C4-2B (cell line): ENCODE measurements around the gene DBH.

ENCODE experiments used
- CTCF ChIP-seq: fragments of 450-650 bp; conservative IDR thresholded peaks from 2 replicates; pipeline ENCODE4 v1.5.1; 2017; ENCODE audit warnings: mild to moderate bottlenecking
- ZFX ChIP-seq: fragments of 450-650 bp; IDR thresholded peaks from 2 replicates; pipeline ENCODE4 v1.6.1; 2017

GRCh38 chr9:133667759-133668450, 31.7 kb downstream of the DBH start:
- TF ChIP-seq CTCF (no peak), ZFX (no peak)
